ENCODE data around the gene THAP4. TPM values are rescaled to one million over a fixed set of nuclear protein-coding genes. Genes with fewer than 3 reads are reported as not detected.

The THAP4 gene
- total and polyA plus RNA-seq, 2 of the 13 experiments (the other 11 are each of a cell fraction or from before 2014, with no cell fraction given): 59.7 to 75.7 TPM

DNA sequence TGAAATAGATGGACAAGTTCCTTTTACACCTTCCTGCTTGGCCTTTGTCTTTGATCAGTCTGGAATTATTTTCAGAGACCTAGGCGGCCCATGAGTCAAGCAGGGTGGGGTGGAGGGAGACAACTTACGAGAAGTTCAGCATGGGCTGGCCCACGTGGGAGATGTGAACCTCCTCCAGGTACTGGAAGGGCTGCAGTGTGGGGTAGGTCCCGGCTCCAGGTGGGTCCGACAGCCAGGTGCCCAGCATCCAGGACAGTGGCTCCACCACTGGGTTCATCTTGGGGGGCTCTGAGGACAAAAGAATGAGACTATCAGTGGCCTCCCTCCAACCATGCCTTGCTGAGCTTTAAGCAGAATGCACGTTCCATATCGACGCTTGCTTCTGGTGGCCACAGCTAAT, 30.8 kb downstream of the THAP4 start:
- intact Hi-C loops (cut with micrococcal nuclease; ENCODE audit: unreplicated experiment): no loop called here
- in situ Hi-C loops (cut with HindIII; ENCODE audit: extremely low pct_ligation_motif_present, low pct_unique_long_range_greater_than_20kb): no loop called here
- Histone ChIP-seq H3K79me2 (ENCODE audit: insufficient read depth, low read length) (peaks cover 24% of the 10 kb centered on the region), H3K36me3 (replicated peaks in 1 of 2; ENCODE audit: control insufficient read depth in 1 of 2, insufficient read depth in 2 of 2, low read length in 2 of 2) (peaks cover 32 to 68% of the 10 kb centered on the region in 2 experiments), H3K27me3 (ENCODE audit: control insufficient read depth in 1 of 2, insufficient read depth in 2 of 2, low read length in 2 of 2) (no peaks in the 10 kb centered on the region), H3K9ac (ENCODE audit: insufficient read depth, low read depth, low read length) (no peak overlapping the region), H3K4me2 (ENCODE audit: low read depth, low read length) (no peak overlapping the region), H4K20me1 (ENCODE audit: insufficient read depth, low read length) (no peaks in the 10 kb centered on the region), H3K9me3 (ENCODE audit: low read length) (no peaks in the 10 kb centered on the region), H3K4me1 (ENCODE audit: insufficient read depth, low read length) (peaks cover 19% of the 10 kb centered on the region), H3K4me3 (replicated peaks in 1 of 3; ENCODE audit: insufficient read depth in 1 of 3, low read depth in 2 of 3, low read length in 3 of 3) (no peak overlapping the region), H2AFZ (ENCODE audit: low read length) (no peak overlapping the region), H3K27ac (ENCODE audit: extremely low read length, insufficient read depth, low read length) (no peak overlapping the region)
- ATAC-seq (no peak), FAIRE-seq (no peak), DNase-seq (ENCODE audit: low spot score) (no peak)
- no peak for TF ChIP-seq USF2 (IDR thresholded peaks at IDR 0.05; ENCODE audit: low read depth, low read length)
- TF ChIP-seq USF2 (CRISPR knock-in tag; IDR thresholded peaks at IDR 0.05; ENCODE audit: borderline replicate concordance): no peak
- no peak for TF ChIP-seq FIP1L1 (IDR thresholded peaks at IDR 0.05; ENCODE audit: borderline replicate concordance, insufficient read depth, low read depth, low read length)
- TF ChIP-seq, protein P1, sequence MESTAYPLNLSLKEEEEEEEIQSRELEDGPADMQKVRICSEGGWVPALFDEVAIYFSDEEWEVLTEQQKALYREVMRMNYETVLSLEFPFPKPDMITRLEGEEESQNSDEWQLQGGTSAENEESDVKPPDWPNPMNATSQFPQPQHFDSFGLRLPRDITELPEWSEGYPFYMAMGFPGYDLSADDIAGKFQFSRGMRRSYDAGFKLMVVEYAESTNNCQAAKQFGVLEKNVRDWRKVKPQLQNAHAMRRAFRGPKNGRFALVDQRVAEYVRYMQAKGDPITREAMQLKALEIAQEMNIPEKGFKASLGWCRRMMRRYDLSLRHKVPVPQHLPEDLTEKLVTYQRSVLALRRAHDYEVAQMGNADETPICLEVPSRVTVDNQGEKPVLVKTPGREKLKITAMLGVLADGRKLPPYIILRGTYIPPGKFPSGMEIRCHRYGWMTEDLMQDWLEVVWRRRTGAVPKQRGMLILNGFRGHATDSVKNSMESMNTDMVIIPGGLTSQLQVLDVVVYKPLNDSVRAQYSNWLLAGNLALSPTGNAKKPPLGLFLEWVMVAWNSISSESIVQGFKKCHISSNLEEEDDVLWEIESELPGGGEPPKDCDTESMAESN (CRISPR knock-in tag; conservative IDR thresholded peaks at IDR 0.05): no peak
- TF ChIP-seq ZNF281 (CRISPR knock-in tag; IDR thresholded peaks at IDR 0.05; ENCODE audit: borderline replicate concordance): no peak
- no peak for TF ChIP-seq KLF9 (CRISPR knock-in tag; IDR thresholded peaks at IDR 0.05; ENCODE audit: low read depth)
- TF ChIP-seq ZNF639 (CRISPR knock-in tag; conservative IDR thresholded peaks at IDR 0.05): no peak
- no peak for TF ChIP-seq MXI1 (IDR thresholded peaks at IDR 0.05; ENCODE audit: borderline replicate concordance, low read depth, low read length)
- TF ChIP-seq NRL (CRISPR knock-in tag; IDR thresholded peaks at IDR 0.05; ENCODE audit: borderline replicate concordance): no peak
- TF ChIP-seq ZFP36 (IDR thresholded peaks at IDR 0.05; ENCODE audit: borderline replicate concordance, low read depth, low read length, partially characterized antibody): no peak
- no peak for TF ChIP-seq MEF2D (CRISPR knock-in tag; IDR thresholded peaks at IDR 0.05)
- TF ChIP-seq TARDBP (CRISPR knock-in tag; IDR thresholded peaks at IDR 0.05): no peak
- TF ChIP-seq ZNF782 (CRISPR knock-in tag; IDR thresholded peaks at IDR 0.05; ENCODE audit: borderline replicate concordance): no peak
- no peak for TF ChIP-seq ZKSCAN1 (IDR thresholded peaks at IDR 0.05; ENCODE audit: low read length)
- 96% methylated on average over 8 of the region's 8 CpGs for WGBS (ENCODE audit: low lambda C conversion rate)
- BruUV-seq (replicated peaks): no TSS peak
- ChIA-PET POLR2A (no interaction called here), CTCF (ENCODE audit: low intra/inter-chr PET ratio, low total read pairs) (no interaction called here)
